Fibroblast of villous mesenchyme (primary cell): ENCODE results near the gene PRSS38. TPM values are rescaled to one million over a fixed set of nuclear protein-coding genes. Genes with fewer than 3 reads are reported as not detected.

Experiments
- DNase-seq: peaks from one replicate; pipeline ENCODE4 v3.0.0-alpha.2; 2010; ENCODE audit warnings: low read depth
- H3K4me3 ChIP-seq: 2 replicates; pipeline ENCODE4 v1.5.1; 2011; ENCODE audit warnings: low read depth, mild to moderate bottlenecking, low read length
- total RNA-seq: library from RNA; depleted of rRNA; stranded (reverse); fragments of >200 nt; gene quantifications from 2 replicates; pipeline ENCODE4 v1.2.3, GENCODE V29; 2012
- TF ChIP-seq, protein P1 (sequence below): IDR thresholded peaks from 2 replicates; pipeline ENCODE4 v1.5.1; 2012; ENCODE audit warnings: low read depth, mild to moderate bottlenecking, low read length; ENCODE audit not compliant: insufficient read depth

The PRSS38 gene
- total RNA-seq, 1 donor = not detected

DNA sequence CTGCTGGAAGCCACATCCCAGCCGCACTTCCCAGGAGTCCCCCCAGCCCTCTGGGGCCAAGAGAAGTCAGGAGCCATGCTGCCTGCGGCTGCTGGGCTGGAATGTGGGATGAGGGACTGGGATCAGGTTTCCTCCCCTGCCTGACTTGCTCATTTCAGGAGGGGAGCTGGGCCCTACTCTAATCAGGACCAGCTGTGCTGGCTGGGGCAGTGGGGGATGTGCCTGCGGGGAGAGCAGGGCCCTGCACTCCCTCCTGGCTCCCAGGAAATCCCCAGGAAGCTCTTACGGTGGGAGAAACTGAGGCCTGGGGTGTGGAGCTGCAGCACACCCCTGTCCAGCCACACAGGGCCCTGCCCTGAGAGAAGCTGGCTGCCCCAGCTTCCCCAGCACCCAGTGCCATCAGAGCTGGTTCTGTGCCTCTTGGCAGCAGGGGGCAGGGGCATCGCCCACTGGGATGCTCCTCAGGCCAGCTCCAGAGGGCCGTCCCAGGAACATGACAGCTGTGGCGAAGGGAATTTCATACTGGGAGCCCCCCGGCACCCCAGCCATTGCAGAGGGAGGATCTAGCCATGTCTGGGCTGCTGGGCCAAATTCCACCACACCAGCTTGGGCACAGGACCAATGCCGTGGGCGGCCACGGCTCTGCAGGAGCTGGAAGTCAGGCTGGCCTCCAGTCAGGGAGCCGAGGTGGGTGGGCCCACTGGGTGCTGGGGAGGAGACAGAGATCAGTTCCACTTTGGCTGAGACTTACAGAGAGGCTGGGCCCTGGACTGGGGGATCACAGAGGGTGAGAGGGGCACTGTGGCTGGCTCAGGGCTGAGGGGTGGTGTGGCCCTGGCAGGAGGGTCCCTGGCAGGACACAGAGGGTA is 21.3 kb upstream of the PRSS38 start:
- TF ChIP-seq, protein P1, sequence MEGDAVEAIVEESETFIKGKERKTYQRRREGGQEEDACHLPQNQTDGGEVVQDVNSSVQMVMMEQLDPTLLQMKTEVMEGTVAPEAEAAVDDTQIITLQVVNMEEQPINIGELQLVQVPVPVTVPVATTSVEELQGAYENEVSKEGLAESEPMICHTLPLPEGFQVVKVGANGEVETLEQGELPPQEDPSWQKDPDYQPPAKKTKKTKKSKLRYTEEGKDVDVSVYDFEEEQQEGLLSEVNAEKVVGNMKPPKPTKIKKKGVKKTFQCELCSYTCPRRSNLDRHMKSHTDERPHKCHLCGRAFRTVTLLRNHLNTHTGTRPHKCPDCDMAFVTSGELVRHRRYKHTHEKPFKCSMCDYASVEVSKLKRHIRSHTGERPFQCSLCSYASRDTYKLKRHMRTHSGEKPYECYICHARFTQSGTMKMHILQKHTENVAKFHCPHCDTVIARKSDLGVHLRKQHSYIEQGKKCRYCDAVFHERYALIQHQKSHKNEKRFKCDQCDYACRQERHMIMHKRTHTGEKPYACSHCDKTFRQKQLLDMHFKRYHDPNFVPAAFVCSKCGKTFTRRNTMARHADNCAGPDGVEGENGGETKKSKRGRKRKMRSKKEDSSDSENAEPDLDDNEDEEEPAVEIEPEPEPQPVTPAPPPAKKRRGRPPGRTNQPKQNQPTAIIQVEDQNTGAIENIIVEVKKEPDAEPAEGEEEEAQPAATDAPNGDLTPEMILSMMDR = no peak
- DNase-seq = peak; percentile 75
- no peak overlapping the region for H3K4me3 ChIP-seq

DNA sequence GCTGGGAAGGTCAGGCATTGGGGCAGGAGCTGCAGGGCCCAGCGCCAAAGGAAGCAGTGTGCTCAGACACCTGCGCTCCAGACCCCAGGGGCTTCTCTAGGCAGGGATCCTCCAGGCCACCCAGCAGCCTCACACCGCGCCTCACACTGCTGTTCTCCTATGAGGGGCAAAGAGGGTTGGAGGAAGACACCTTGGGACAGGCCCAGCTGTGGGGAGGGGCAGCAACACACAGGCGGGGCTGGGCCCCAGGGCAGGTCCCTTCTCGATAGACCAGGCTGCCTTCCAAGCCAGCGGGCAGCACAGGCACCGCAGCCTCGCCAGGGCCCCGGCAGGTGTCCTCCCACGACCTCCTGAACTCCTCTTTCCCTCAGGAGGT is 20.7 kb upstream of the PRSS38 start:
- DNase-seq = no peak
- TF ChIP-seq, protein P1 = no peak
- no peak overlapping the region for H3K4me3 ChIP-seq

DNA sequence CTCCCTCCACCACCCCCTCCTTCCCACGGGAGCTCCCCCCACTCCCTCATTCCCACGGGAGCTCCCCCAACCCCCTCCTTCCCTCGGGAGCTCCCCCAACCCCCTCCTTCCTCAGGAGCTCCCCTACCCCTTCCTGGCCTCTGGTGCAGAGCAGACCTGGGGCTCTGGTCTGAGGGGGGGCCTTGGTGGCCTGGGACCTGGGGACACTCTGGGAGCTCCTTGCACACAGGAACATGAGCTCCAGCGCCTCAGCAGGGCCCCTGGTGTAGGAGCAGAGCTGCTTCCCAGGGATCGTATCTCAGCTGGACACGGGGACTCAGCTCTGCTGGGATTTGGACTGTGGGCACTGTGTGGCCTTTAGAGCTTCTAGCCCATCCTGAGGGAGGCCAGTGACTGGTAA is 19.7 kb upstream of the PRSS38 start:
- H3K4me3 ChIP-seq = no peak overlapping the region
- DNase-seq = no peak
- TF ChIP-seq, protein P1 = no peak

DNA sequence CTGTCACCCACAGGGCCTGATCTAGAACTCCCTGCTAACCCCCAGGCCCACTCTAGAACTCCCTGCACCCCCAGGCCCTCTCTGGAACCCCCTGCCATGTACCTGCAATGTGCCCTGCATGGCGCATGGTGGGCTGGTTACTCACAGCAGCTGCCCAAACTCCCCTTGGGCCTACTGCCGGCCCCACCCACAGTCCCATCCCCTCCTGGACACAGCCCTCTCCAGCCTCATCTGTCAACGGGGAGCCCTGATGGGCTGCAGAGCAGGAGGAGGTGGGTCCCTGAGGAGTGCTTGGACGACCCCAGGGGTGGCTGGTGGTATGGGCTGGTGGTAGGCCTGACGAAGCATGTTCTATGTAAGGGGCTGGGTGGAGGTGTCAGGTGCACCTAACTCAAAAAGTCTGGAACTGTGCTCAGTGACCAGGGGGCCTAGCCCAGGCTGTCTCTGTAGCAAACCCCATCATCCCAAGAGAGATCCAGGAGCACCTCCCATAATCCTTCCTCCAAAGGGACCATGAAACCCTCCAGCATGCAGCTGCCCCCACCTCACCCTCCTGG is 19.0 kb upstream of the PRSS38 start:
- TF ChIP-seq, protein P1 = no peak
- no peak for DNase-seq
- H3K4me3 ChIP-seq = no peak overlapping the region

DNA sequence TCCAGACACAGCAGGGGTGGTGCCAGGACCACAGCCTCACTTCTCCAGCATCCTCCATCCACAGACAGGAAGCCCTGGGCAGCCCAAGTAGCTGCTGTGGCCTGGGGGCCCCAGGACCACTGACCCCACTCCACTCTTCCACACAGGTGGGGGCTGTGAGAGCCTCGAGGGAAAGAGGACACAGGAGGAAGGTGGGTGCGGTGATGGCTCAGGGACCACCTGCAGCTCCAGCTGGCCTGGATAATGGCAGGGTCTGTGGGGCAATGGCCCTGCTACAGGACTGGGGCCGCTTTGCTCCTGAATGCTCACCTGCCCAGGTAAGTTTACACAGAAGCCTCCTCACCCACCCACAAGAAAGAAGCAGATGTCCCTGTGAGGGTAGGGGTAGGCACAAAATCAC is 18.3 kb upstream of the PRSS38 start:
- no peak for DNase-seq
- no peak overlapping the region for H3K4me3 ChIP-seq
- TF ChIP-seq, protein P1 = no peak

DNA sequence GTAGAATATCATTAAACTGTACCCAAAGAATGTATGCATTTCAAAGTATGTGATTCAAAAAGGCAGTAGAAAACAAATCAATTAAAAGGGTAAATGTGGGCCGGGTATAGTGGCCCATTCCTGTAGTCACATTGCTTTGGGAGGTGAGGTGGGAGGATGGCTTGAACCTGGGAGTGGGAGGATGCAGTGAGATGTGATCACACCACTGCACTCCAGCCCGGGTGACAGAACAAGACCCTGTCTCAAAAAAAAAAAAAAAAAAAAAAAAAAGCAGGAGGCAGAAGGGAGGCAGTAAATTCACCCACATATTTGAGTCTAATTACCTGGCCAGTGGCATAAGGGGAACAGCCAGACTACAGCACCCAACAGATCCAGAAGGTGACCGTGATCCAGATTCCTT is 17.9 kb upstream of the PRSS38 start:
- TF ChIP-seq, protein P1 = no peak
- H3K4me3 ChIP-seq = no peak overlapping the region
- DNase-seq = no peak
